Measurements from ENCODE around the gene SPDL1.

Gene SPDL1

DNA sequence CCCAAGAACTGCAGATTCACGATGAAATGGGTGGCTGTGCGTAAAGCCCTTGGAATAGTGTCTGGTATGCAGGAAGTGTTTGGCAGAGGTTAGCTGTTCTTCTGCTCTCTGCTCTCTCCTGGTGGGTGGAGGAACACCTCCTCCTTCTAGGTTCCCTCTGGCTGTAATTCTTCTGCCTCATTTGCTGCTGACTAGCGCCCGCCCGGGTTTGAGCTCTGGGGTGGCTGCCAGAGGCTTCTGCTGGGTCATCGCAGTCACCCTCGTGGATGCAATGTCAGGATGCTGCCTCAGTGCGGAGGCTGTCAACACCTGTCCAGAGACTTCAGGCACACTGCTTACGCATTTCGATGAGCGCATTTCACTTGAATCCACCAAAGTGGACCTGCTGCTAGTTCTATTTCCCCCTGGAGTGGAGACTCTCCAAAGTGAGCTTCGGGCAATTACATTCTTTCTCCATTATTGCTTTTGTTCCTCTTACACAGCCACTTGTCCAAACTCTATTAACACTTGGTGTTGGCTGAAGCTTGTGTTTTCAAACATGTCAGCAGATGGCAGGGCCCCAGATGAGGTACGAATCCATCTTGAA is 65.2 kb downstream of the SPDL1 start:
- Histone ChIP-seq H3K27ac (no peak overlapping the region), H3K4me3 (no peak overlapping the region)
- DNase-seq (ENCODE audit: low spot score), result no peak
- TF ChIP-seq, protein P1, sequence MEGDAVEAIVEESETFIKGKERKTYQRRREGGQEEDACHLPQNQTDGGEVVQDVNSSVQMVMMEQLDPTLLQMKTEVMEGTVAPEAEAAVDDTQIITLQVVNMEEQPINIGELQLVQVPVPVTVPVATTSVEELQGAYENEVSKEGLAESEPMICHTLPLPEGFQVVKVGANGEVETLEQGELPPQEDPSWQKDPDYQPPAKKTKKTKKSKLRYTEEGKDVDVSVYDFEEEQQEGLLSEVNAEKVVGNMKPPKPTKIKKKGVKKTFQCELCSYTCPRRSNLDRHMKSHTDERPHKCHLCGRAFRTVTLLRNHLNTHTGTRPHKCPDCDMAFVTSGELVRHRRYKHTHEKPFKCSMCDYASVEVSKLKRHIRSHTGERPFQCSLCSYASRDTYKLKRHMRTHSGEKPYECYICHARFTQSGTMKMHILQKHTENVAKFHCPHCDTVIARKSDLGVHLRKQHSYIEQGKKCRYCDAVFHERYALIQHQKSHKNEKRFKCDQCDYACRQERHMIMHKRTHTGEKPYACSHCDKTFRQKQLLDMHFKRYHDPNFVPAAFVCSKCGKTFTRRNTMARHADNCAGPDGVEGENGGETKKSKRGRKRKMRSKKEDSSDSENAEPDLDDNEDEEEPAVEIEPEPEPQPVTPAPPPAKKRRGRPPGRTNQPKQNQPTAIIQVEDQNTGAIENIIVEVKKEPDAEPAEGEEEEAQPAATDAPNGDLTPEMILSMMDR (IDR thresholded peaks at IDR 0.05), result no peak

DNA sequence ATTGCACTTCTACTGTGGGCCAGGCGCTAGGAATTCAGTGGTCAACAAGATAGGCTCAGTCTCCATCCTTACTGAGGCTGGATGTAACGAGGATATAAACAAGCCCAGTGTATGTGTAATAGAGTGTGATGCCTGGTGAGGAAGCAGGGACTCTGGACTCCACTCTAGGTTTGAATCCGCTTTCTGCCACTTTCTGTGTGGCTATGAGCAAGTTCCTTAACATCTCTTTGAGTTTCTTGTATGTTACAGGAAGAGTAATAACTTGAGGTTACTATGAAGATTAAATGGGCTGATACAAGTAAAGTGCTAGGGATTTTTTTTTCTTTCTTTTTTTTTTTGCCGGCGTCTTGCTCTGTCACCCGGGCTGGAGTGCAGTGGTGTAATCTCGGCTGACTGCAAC is 65.9 kb downstream of the SPDL1 start:
- DNase-seq (ENCODE audit: low spot score), result no peak
- TF ChIP-seq, protein P1 (IDR thresholded peaks at IDR 0.05), result no peak
- Histone ChIP-seq H3K4me3 (no peak overlapping the region), H3K27ac (no peak overlapping the region)

DNA sequence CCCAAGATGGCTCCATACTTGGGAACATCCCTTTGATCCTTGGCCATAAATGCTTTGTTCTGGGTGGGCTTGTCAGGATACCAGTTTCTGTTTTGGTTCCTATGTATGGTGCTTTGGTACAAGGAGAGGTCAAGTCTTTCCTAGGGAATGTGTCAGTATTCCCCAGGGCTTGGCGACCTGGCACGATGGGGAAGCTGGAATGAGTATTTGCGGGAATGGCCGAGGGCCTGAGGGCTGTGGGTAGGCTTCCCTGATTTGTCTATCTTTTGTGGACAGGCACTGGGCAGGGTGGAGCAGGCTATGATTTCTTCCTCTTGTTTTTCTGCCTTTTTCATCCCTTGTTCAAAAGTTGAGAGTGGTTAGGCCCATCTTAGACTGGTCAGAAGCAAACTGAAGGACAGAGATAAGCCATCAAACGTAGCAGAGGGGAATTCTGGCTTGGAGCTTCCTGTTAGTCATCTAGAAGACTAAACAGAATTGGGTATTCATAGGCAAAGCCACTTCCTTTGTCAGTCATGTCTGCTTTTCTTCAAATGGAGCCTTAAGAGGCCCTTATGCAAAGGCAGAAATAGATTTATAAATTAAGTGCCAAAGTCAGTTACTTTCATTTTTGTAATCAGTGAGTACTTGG is 67.2 kb downstream of the SPDL1 start:
- TF ChIP-seq, protein P1 (IDR thresholded peaks at IDR 0.05), result no peak
- Histone ChIP-seq H3K27ac (peak overlapping the region in 1 of 2 donors; percentile 4), H3K4me3 (no peak overlapping the region)
- no peak for DNase-seq (ENCODE audit: low spot score)

DNA sequence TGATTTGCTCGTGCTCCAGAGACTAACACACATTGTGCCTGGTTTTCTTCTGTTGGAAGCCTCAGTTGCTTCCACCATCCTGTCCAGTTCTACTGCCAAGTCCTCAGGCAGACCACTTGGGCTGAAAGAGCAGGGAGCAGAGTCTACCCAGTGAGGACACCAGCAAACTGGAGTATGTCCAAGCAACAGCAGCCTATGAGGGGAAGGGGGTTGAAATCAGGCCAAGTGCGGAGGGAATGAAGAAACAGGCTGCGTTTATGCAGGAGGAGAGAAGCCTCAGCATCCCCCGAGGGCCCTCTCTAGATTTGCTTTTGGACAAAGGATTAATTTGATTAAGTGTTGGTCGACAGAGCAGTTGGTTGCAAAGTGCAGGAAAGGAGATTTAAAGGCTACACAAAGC is 68.0 kb downstream of the SPDL1 start:
- TF ChIP-seq, protein P1 (IDR thresholded peaks at IDR 0.05), result no peak
- no peak for DNase-seq (ENCODE audit: low spot score)
- no peak overlapping the region for H3K4me3 ChIP-seq
- H3K27ac ChIP-seq, result no peak overlapping the region

DNA sequence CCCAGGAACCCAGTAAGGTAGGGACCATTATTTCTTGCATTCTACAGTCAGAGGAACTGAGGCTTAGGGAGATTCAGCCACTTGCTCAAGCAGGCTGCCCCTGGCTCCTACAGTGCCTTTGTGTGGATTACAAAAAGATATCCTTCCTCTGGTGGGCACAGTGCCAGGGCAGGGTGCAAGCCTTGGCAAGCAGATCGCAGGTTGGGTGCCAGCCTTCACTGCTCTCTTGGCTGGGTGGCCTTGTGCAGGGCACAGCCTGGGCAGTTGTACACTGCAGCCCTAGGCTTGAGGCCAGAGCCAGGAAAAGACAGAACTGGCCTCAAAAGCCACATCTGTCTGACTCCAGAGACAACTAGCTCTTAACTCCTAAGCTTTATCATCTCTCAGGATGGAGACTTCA is 68.5 kb downstream of the SPDL1 start:
- TF ChIP-seq, protein P1 (IDR thresholded peaks at IDR 0.05), result no peak
- no peak for DNase-seq (ENCODE audit: low spot score)
- Histone ChIP-seq H3K27ac (no peak overlapping the region), H3K4me3 (no peak overlapping the region)

DNA sequence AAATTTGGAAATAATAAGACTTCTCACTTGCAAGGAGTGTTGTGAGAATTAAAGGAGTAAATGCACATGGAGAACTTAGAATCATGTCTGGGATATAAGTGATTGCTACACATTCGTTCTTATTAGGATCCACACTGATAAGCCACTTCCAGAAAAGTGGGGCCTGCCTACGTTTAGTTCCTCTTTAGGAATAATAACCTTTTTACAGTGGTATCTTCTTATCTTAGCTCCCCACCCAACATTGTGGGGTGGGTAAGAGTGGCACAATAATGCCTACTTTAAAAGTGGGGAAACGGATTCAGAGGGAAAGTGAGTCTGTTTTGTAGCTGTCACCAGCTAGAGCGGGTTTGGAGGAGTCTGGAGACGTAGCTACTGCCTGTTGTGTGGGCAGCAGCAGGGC is 69.5 kb downstream of the SPDL1 start:
- H3K4me3 ChIP-seq, result no peak overlapping the region
- no peak overlapping the region for H3K27ac ChIP-seq
- DNase-seq (ENCODE audit: low spot score), result no peak
- TF ChIP-seq, protein P1 (IDR thresholded peaks at IDR 0.05), result no peak
